K562 (cell line): ENCODE measurements around the gene TRIM65. TPM values are rescaled to one million over a fixed set of nuclear protein-coding genes. Genes with fewer than 3 reads are reported as not detected.

Experiments
- ATAC-seq: fragments of 200-7000 bp; cut with Tn5 transposase; 3 replicates; pipeline ENCODE4 v1.9.1; 2020; ENCODE audit warnings: moderate library complexity
- BruUV-seq: library from RNA; stranded (reverse); fragments of 400-500 nt; replicated peaks from 2 replicates; lab custom pipeline; 2021; lab: Mats Ljungman, UMichigan
- CTCF ChIA-PET: fragments of 300-600 bp; formaldehyde crosslinking; extraction: SDS; loops from one replicate; lab custom pipeline; 2021; ENCODE audit warnings: low intra/inter-chr PET ratio; lab: Yijun Ruan, JAX
- POLR2A ChIA-PET: fragments of 300-600, 350-650 bp; sonication (Branson Sonifier 250); formaldehyde crosslinking; extraction: SDS; loops from one replicate; lab custom pipeline; 2021; ENCODE audit warnings: antibody characterized with exemption, inconsistent platforms; lab: Yijun Ruan, JAX
- DNase-seq, 4 experiments: peaks; one replicate each; pipeline versions ENCODE4 v3.0.0 to v3.0.0-alpha.2; 2011 to 2018; ENCODE audit warnings: low spot score in 3 of 4, mixed read lengths in 3 of 4; ENCODE audit errors: extremely low read depth in 1 of 4
- FAIRE-seq: peaks from 2 replicates; lab custom pipeline; 2011; peaks lifted over from hg19 to GRCh38; lab: Jason Lieb, UNC
- H2AFZ ChIP-seq: 2 replicates; pipeline ENCODE4 v1.6.0; 2011; ENCODE audit warnings: low read depth, low read length, control low read depth, inconsistent platforms
- H3K27ac ChIP-seq: fragments of 200-600 bp; 3 replicates; pipeline ENCODE4 v1.8.0; 2011; ENCODE audit warnings: low read depth, mild to moderate bottlenecking, control low read depth, inconsistent platforms, low read length, moderate library complexity, mixed read lengths; ENCODE audit errors: extremely low read depth
- H3K27me3 ChIP-seq, 2 experiments: fragments of 300-600 bp in 1 of 2; 2 replicates in 1 of 2; 3 replicates in 1 of 2; pipeline versions ENCODE4 v1.6.0 to v1.8.0; 2011; ENCODE audit warnings: inconsistent platforms in 2 of 2, low read length in 2 of 2, mild to moderate bottlenecking in 1 of 2, mixed read lengths in 1 of 2, moderate library complexity in 1 of 2; ENCODE audit not compliant: control insufficient read depth in 2 of 2, insufficient read depth in 2 of 2
- H3K36me3 ChIP-seq: fragments of 300-600 bp; 3 replicates; pipeline ENCODE4 v1.8.0; 2011; ENCODE audit warnings: mild to moderate bottlenecking, low read length, inconsistent platforms; ENCODE audit not compliant: control insufficient read depth, insufficient read depth
- H3K4me1 ChIP-seq, 2 experiments: fragments of 200-600 bp in 1 of 2; replicated peaks in 1 of 2; 2 replicates in 1 of 2; 3 replicates in 1 of 2; pipeline versions ENCODE4 v1.5.1 to v1.8.0; 2011; ENCODE audit warnings: inconsistent platforms in 2 of 2, low read length in 2 of 2, mild to moderate bottlenecking in 1 of 2, mixed read lengths in 1 of 2, moderate library complexity in 1 of 2; ENCODE audit not compliant: control insufficient read depth in 2 of 2, insufficient read depth in 2 of 2
- H3K4me2 ChIP-seq: 2 replicates; pipeline ENCODE4 v1.6.1; 2011; ENCODE audit warnings: low read length, control low read depth, inconsistent platforms, mixed read lengths; ENCODE audit not compliant: insufficient read depth
- H3K4me3 ChIP-seq: fragments of 200-600 bp; sonication (generic), shearing (Covaris generic); 2 replicates; pipeline ENCODE4 v1.5.1; 2016; ENCODE audit warnings: control low read depth, inconsistent platforms
- H3K79me2 ChIP-seq: fragments of 200-600 bp; 3 replicates; pipeline ENCODE4 v1.8.0; 2011; ENCODE audit warnings: low read length, inconsistent platforms; ENCODE audit not compliant: control insufficient read depth, insufficient read depth
- H3K9ac ChIP-seq, 2 experiments: 2 replicates each; pipeline versions ENCODE4 v1.6.0 to v1.6.1; 2011; ENCODE audit warnings: low read depth in 2 of 2, low read length in 2 of 2, control low read depth in 1 of 2, inconsistent platforms in 1 of 2, mild to moderate bottlenecking in 1 of 2, mixed read lengths in 1 of 2; ENCODE audit not compliant: insufficient read depth in 1 of 2
- H3K9me1 ChIP-seq: one replicate; pipeline ENCODE4 v1.6.0; 2011; ENCODE audit warnings: inconsistent platforms, mild to moderate bottlenecking, low read length, moderate library complexity; ENCODE audit not compliant: control insufficient read depth, insufficient read depth
- H3K9me3 ChIP-seq: replicated peaks from 2 replicates; pipeline ENCODE4 v1.5.1; 2011; ENCODE audit warnings: low read depth, low read length, inconsistent platforms; ENCODE audit not compliant: control insufficient read depth, insufficient read depth
- H4K20me1 ChIP-seq: replicated peaks from 2 replicates; pipeline ENCODE4 v1.6.1; 2011; ENCODE audit warnings: low read length, inconsistent platforms, mixed read lengths; ENCODE audit not compliant: control insufficient read depth, insufficient read depth
- BHLHE40 ChIP-seq: IDR thresholded peaks from 2 replicates; pipeline ENCODE4 v1.6.1; 2011; ENCODE audit warnings: low read length, improper control_type of control experiment
- CBFB ChIP-seq: sonication (generic); formaldehyde crosslinking; IDR thresholded peaks from 2 replicates; pipeline ENCODE4 v1.4.0; 2020; ENCODE audit warnings: mild to moderate bottlenecking, missing genetic modification reagents
- CC2D1A ChIP-seq: fragments of 450-650 bp; IDR thresholded peaks from 2 replicates; pipeline ENCODE4 v1.6.1; 2017; ENCODE audit warnings: mild to moderate bottlenecking
- MYBL2 ChIP-seq, 2 experiments: fragments of 450-650 bp in 1 of 2; sonication (generic) in 1 of 2; formaldehyde crosslinking in 1 of 2; IDR thresholded peaks; 2 replicates each; pipeline versions ENCODE4 v1.6.1 to v1.8.1; 2017 to 2022; ENCODE audit warnings: borderline replicate concordance in 1 of 2, inconsistent platforms in 1 of 2, low read depth in 1 of 2, mild to moderate bottlenecking in 1 of 2, missing genetic modification reagents in 1 of 2, moderate library complexity in 1 of 2
- TAF9B ChIP-seq: fragments of 450-650 bp; IDR thresholded peaks from 2 replicates; pipeline ENCODE4 v1.6.1; 2018; ENCODE audit warnings: mild to moderate bottlenecking; ENCODE audit not compliant: partially characterized antibody
- ZNF184 ChIP-seq: sonication (generic); formaldehyde crosslinking; IDR thresholded peaks from 2 replicates; pipeline ENCODE4 v1.5.0; 2020; ENCODE audit warnings: missing genetic modification reagents
- ZNF668 ChIP-seq: fragments of 250-450 bp; sonication (Bioruptor Pico); IDR thresholded peaks from 2 replicates; pipeline ENCODE4 v1.8.0; 2022; ENCODE audit warnings: mild to moderate bottlenecking, inconsistent platforms
- WGBS: fragments of 100-300 bp; shearing (Covaris generic); methylation state at CpG from one replicate; pipeline ENCODE4 v1.1.6; 2016; ENCODE audit warnings: low coverage, mixed read lengths; ENCODE audit not compliant: insufficient coverage; ENCODE audit errors: missing lambda C conversion rate; 5-methylcytosine and 5-hydroxymethylcytosine counted together
- in situ Hi-C: fragments of 300-500 bp; cut with MboI; formaldehyde crosslinking; loops from 4 replicates; pipeline ENCODE4 v1.15.0; 2018; ENCODE audit warnings: inconsistent platforms, mixed read lengths
- intact Hi-C: fragments of 100-400 bp; cut with micrococcal nuclease; formaldehyde crosslinking; loops from 2 replicates; pipeline ENCODE4 v1.14.2; 2022
- polyA plus RNA-seq, 8 experiments: library from polyadenylated mRNA; depleted of rRNA in 4 of 8; stranded (reverse) in 5 of 8; unstranded in 3 of 8; fragments of >200 nt; fragmentation: Nextera tagmentation in 2 of 8; fragmentation: Illumina TruSeq in 1 of 8; extraction: Ambion mirVana in 2 of 8; extraction: Trizol in 1 of 8; gene quantifications; 2 replicates each; pipeline versions ENCODE4 v1.2.1 to v1.2.3, GENCODE V29; 2011 to 2014; ENCODE audit warnings: inconsistent platforms in 1 of 8, missing spikeins in 1 of 8
- total RNA-seq, 7 experiments: library from RNA; depleted of rRNA in 6 of 7; stranded (reverse); fragments of >200 nt in 6 of 7; fragmentation: Illumina TruSeq in 2 of 7; extraction: Trizol in 2 of 7; gene quantifications; 2 replicates each; pipeline versions ENCODE4 v1.2.1 to v1.2.3, GENCODE V29; 2011 to 2021; ENCODE audit warnings: low replicate concordance in 1 of 7

TRIM65 gene
- total and polyA plus RNA-seq, 9 of the 15 experiments (the other 6 are each of a cell fraction or from before 2014, with no cell fraction given): 2.8 to 45.7 (median 22.9) TPM

GRCh38 chr17:75906143-75906884, 9.6 kb upstream of the TRIM65 start:
- BruUV-seq: no TSS peak
- in situ Hi-C loops: loop anchor here (5.0 kb wide), 1 partner anchor 101 kb away; no protein-coding TSS in a partner anchor
- H3K9me1 ChIP-seq: no peaks in the 10 kb centered on the region
- H3K79me2 ChIP-seq: peaks cover 20% of the 10 kb centered on the region
- no peak overlapping the region for H3K27ac ChIP-seq
- CTCF ChIA-PET: interaction anchor here (0.6 to 3.9 kb wide), 2 partner anchors 99 to 391 kb away, joined by 3 to 47 read pairs; no protein-coding TSS in a partner anchor
- peak overlapping the region; percentile 61; the same call in 1 of the 2 replicates for H2AFZ ChIP-seq
- H3K4me2 ChIP-seq: no peak overlapping the region
- no peak for TF ChIP-seq BHLHE40
- TF ChIP-seq CBFB (CRISPR knock-in tag): 0 out of 2 replicates have a peak, but pooled peaks have one; percentile 40
- TF ChIP-seq ZNF184 (CRISPR knock-in tag): no peak
- TF ChIP-seq MYBL2 (IDR thresholded peaks at IDR 0.05; ENCODE audit: low read depth): no peak
- no peak for TF ChIP-seq MYBL2 (CRISPR knock-in tag; IDR thresholded peaks at IDR 0.05; ENCODE audit: borderline replicate concordance)
- no peak for TF ChIP-seq TAF9B
- no peak for TF ChIP-seq ZNF668 (CRISPR knock-in tag)
- TF ChIP-seq CC2D1A: no peak
- intact Hi-C loops: loop anchor here (5.0 kb wide), 1 partner anchor 81 kb away; no protein-coding TSS in a partner anchor
- H3K27me3 ChIP-seq: no peaks in the 10 kb centered on the region
- DNase-seq: no peak
- peak overlapping the region in 1 of 2 experiments; percentile 37; a peak in 1 of 4 replicates for H3K9ac ChIP-seq
- no peaks in the 10 kb centered on the region for H4K20me1 ChIP-seq
- POLR2A ChIA-PET: interaction anchor here (1.5 to 1.6 kb wide), 2 partner anchors 16 to 102 kb away, joined by 3 to 5 read pairs; no protein-coding TSS in a partner anchor
- H3K4me1 ChIP-seq: peaks cover 6 to 46% of the 10 kb centered on the region in 2 experiments; a peak in 4 of 5 replicates
- H3K4me3 ChIP-seq: no peak overlapping the region
- no peaks in the 10 kb centered on the region for H3K9me3 ChIP-seq
- no peak for FAIRE-seq
- no peak for ATAC-seq
- peaks cover 22% of the 10 kb centered on the region; the same call in 2 of the 3 replicates for H3K36me3 ChIP-seq
- WGBS: 79% methylated on average over 6 of the region's 10 CpGs
